ENCODE measurements around the gene AKAP14. TPM values are rescaled to one million over a fixed set of nuclear protein-coding genes. Genes with fewer than 3 reads are reported as not detected.
"Not testable (repeated sequence)": the region's sequence is repeated elsewhere in the genome, so short reads cannot be mapped to it uniquely, and the experiment has no call there.

The AKAP14 gene
- total RNA-seq, 1 experiment from 2014 or later = not detected

DNA sequence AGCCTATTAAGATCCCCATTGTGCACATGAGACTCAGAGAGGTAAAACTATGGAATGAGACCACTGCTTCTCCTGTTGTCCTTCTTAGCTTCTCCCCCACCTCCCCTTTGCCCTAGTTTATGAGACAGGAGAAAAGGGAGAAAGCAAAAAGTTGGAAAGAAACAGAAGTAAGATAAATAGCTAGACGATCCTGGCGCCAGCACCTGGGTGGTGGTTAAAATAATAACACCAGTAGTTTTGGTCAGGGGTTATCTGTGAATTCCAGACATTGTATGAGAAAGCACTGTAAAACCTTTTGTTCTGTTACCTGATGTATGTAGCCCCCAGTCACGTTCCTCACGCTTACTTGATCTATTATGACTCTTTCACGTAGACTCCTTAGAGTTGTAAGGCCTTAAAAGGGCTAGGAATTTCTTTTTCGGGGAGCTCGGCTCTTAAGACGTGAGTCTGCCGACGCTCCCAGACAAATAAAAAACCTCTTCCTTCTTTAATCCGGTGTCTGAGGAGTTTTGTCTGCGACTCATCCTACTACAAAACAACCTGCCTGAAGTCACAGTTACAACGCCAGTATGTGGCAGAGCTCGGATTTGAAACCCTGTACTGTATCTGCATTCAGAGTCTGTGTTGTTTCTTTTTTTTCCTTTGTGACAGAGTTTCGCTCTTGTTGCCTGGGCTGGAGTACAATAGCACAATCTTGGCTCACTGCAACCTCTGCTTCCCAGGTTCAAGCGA lies 3.6 kb upstream of the AKAP14 start:
- not testable (repeated sequence) for H3K4me1 ChIP-seq; DNase-seq; H3K36me3 ChIP-seq; H3K9me3 ChIP-seq (replicated peaks); H3K27me3 ChIP-seq; H3K4me3 ChIP-seq; H3K27ac ChIP-seq

DNA sequence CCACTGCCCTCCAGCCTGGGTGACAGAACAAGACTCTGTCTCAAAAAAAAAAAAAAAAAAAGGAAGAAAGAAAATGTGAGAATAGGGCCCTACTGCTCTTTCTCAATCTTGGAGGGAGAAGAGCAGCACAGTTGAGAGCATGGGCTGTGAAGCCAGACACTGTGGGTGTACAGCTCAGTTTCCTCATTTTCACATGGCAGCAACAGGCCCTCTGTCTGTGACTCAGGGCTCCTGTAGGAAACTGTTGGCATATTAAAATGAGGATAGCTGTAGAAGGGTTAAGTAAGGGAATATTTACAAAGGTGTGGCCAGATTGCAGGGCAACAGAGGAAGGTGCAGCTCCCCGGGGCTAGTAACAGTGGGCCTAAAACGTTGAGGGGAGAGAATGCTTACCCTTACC lies 3.4 kb downstream of the AKAP14 start:
- H3K4me1 ChIP-seq = no peaks in the 10 kb centered on the region
- DNase-seq = no peak
- no peak overlapping the region for H3K4me3 ChIP-seq

DNA sequence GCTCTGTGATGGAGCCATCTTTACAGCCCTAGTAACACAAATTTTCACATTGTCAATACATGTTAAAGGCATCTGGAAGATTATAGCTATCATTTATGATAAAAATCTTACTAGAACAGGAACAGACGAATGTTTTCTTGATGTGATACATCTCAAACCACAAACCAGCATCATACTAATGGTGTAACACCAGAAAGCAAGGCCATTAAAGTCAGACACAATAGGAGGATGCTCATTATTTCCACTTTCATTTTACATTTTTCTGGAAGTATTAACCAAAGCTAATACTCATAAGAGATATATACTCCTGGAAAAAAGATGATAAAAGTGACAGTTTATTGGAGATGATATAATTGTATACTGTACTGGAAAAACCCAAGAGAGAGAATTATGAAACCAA lies 5.3 kb downstream of the AKAP14 start:
- no peak for DNase-seq
- H3K36me3 ChIP-seq = no peaks in the 10 kb centered on the region
- no peaks in the 10 kb centered on the region for H3K4me1 ChIP-seq
- no peaks in the 10 kb centered on the region for H3K9me3 ChIP-seq (replicated peaks)
- H3K27ac ChIP-seq = no peak overlapping the region
- no peak overlapping the region for H3K4me3 ChIP-seq
- H3K27me3 ChIP-seq = no peaks in the 10 kb centered on the region

More for the DNA sequence above, 3.4 kb downstream of the AKAP14 start:
- Histone ChIP-seq H3K27ac (no peak overlapping the region), H3K36me3 (no peaks in the 10 kb centered on the region), H3K27me3 (no peaks in the 10 kb centered on the region), H3K9me3 (replicated peaks) (no peaks in the 10 kb centered on the region)

DNA sequence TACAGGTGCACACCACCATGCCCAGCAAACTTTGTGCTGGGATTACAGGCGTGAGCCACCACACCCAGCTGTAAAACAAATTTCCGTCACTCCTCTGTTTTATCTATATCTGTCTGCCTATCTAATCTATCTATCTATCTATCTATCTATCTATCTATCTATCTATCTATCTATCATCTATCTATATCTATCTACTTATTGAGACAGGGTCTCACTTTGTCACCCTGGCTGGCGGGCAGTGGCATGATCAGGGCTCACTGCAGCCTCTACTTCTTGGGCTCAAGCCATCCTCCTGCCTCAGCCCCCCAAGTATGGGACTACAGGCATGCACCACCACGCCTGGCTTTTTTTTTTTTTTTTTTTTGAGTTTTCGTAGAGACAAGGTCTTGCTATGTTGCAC lies 20.6 kb downstream of the AKAP14 start:
- H3K27me3 ChIP-seq = no peaks in the 10 kb centered on the region
- H3K27ac ChIP-seq = no peak overlapping the region
- no peak overlapping the region for H3K4me3 ChIP-seq
- DNase-seq = no peak
- H3K9me3 ChIP-seq (replicated peaks) = no peaks in the 10 kb centered on the region
- H3K4me1 ChIP-seq = no peaks in the 10 kb centered on the region; the same call in 1 of the 2 replicates
- no peaks in the 10 kb centered on the region for H3K36me3 ChIP-seq

DNA sequence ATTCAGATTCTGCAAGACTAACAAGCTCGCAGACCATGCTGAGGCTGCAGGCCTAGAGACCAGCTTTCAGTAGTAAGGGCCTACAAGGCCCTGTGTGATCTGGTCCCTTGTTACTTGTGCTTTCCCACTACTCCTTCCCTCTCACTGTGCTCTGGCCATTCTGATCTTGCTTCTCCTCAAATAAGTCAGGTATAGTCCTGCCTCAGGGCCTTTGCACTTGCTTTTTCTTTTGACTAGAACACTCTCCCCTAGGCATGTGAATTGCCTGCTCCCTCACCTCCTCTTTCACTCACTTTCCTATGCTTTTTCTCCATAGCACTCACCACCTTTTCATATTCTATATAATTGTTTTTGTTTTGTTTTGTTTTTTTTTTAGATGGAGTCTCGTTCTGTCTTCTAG lies 22.2 kb downstream of the AKAP14 start:
- no peak overlapping the region for H3K4me3 ChIP-seq
- DNase-seq = no peak
- no peak overlapping the region for H3K27ac ChIP-seq
- no peaks in the 10 kb centered on the region for H3K36me3 ChIP-seq
- no peaks in the 10 kb centered on the region for H3K27me3 ChIP-seq
- no peaks in the 10 kb centered on the region; the same call in 1 of the 2 replicates for H3K4me1 ChIP-seq
- no peaks in the 10 kb centered on the region for H3K9me3 ChIP-seq (replicated peaks)

DNA sequence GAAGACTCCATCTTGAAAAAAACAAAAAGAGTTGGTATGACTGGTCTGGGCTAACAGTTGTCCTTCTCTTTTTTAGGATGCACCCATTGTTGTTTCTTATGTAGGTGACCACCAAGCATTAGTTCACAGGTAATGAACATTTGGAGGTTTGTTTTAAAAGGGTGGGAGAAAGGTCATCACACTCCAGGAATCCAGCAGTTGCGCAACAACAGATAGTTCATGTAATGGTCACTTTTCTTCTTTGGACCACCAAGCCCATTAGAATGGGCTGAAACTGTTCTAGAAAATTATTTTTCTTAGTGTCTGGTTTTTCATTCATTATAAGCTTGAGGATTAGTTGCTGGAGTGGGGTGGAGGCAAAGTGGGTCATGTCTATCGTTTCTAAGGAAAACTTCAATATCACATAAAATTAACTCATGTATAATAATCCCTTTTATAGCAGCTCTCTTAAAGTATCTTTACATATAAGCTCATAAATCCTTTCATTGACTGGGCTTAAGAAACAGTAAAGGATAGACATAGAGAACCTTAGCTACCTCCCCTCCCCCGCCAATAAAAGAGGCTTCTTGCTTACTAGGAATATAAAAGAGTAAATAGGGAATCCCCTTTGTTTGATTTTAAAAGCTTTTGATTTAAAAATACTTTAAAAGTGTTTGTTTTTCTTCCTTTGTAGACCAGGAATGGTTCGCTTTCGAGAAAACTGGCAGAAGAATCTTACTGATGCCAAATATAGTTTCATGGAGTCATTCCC lies 24.3 kb downstream of the AKAP14 start:
- Histone ChIP-seq H3K4me1 (no peaks in the 10 kb centered on the region; the same call in 1 of the 2 replicates), H3K9me3 (replicated peaks) (no peaks in the 10 kb centered on the region), H3K36me3 (0 out of 2 replicates have a peak, but pooled peaks cover 2% of the 10 kb centered on the region), H3K4me3 (no peak overlapping the region), H3K27ac (no peak overlapping the region), H3K27me3 (no peaks in the 10 kb centered on the region)
- DNase-seq = no peak

DNA sequence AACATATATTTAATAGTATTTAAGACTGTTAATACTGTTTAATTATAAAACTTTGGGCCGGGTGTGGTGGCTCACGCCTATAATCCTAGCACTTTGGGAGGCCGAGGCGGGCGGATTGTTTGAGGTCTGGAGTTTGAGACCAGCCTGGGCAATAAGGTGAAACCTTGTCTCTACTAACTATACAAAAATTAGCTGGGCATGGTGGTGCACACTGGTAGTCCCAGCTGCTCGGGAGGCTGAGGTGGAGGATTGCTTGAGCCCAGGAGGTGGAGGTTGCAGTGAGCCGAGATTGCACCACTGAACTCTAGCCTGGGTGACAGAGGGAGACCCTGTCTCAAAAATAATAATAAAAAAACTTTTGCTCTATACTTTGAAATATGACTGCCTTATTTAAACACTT lies 26.7 kb downstream of the AKAP14 start:
- not testable (repeated sequence) for DNase-seq; H3K27me3 ChIP-seq; H3K4me1 ChIP-seq; H3K4me3 ChIP-seq; H3K36me3 ChIP-seq; H3K27ac ChIP-seq; H3K9me3 ChIP-seq (replicated peaks)

DNA sequence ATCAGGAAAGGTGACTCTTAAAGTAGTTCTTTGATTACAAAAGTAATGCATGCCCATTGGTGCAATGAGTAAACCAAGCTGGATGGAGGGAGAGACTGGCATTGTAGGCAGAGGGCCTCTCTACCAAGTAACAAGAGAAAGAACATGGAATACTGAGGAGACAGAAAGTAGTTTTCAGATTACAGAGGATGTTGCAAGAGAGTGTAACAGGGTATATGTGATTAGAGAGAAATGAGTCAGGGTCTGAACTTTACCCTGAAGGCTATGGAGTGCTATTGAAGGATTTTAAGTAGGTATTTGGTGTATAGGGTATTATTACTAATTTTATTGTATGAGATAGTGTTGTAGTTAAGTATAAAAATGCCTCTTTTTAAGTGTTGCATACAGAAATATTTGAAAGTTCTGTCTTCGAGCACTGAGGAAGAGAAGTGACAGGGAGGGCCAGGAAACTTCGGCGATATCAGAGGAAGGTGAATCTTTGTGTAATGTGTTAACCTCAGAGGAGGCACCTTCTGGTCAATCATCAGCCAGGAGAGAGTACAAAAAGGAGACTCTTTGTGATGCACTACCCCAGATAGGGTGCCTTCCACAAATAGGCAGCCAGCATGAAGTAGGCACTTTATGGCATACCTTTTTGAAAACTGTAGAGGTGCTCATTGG lies 39.7 kb downstream of the AKAP14 start:
- H3K4me3 ChIP-seq = no peak overlapping the region

DNA sequence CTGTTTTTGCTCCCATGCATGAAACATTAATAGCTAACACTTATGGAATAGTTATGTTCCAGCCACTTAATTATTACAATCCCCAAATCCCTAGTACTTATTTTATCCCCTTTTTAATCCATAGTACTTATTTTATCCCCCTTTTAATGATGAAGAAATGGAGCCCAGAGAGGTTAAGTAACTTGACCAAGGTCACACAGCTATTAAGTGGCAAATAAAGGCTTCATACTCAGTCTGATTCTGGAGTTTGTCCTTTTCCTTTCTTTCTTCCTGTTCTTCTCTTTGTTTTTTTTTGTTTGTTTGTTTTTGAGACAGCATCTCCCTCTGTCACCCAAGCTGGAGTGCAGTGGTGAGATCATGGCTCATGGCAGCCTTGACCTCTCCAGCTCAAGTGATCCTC lies 45.6 kb downstream of the AKAP14 start:
- H3K27ac ChIP-seq = no peak overlapping the region
- no peaks in the 10 kb centered on the region for H3K9me3 ChIP-seq (replicated peaks)
- no peak overlapping the region for H3K4me3 ChIP-seq
- H3K27me3 ChIP-seq = no peaks in the 10 kb centered on the region
- no peak for DNase-seq
- H3K36me3 ChIP-seq = peaks cover 6% of the 10 kb centered on the region
- H3K4me1 ChIP-seq = no peaks in the 10 kb centered on the region; the same call in 1 of the 2 replicates

More for the DNA sequence above, 39.7 kb downstream of the AKAP14 start:
- Histone ChIP-seq H3K36me3 (peaks cover 43% of the 10 kb centered on the region), H3K9me3 (replicated peaks) (no peaks in the 10 kb centered on the region), H3K27ac (no peak overlapping the region), H3K27me3 (no peaks in the 10 kb centered on the region), H3K4me1 (no peaks in the 10 kb centered on the region)
- no peak for DNase-seq

DNA sequence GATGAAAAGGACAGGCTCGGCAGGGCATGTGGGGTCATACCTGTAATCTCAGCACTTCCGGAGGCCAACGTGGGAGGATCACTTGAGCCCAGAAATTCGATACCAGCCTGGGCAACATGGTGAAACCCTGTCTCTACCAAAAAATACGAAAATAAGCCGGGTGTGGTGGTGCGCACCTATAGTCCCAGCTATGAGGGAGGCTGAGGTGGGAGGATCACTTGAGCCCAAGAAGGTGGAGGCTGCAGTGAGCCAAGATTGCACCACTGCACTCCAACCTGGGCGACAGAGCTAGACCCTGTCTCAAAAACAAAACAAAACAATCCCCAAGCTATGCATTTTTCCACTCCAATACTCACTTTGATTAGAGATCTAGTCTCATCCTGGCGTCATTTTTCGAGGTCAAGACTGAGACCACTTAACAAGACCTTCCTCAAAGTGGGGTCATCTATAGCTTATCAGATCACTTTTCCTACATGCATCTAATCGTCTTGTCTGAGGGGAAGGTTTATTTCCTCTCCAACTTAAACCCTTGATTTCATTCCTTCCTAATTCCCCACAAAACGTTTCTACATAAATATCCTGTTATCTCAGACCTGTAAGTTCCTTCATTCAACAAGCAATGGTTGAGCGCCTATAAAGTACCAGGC lies 46.6 kb downstream of the AKAP14 start:
- H3K9me3 ChIP-seq (replicated peaks) = no peaks in the 10 kb centered on the region
- no peak for DNase-seq
- H3K4me3 ChIP-seq = peak overlapping the region; percentile 86
- H3K36me3 ChIP-seq = peaks cover 3% of the 10 kb centered on the region; the same call in 1 of the 2 replicates
- H3K27me3 ChIP-seq = no peaks in the 10 kb centered on the region
- H3K4me1 ChIP-seq = no peaks in the 10 kb centered on the region; the same call in 1 of the 2 replicates
- H3K27ac ChIP-seq = no peak overlapping the region; the same call in 1 of the 2 replicates

DNA sequence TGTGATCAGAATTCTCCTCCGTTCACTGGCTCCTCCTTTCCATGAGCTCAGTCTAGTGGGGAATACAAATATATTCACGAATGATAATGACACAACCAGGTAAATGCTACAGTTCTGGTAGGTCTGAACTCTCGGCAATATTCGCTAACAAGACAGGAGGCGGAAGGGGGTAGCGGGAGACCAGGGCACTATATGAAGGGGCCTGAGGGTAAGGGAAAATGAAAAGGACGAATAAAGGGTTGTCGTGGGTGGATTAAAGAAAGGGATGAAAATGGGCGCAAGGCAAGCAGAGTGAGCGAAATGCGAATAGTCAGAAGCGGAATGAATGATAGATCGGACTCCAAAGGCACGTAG lies 47.1 kb downstream of the AKAP14 start:
- peaks cover under 1% of the 10 kb centered on the region; the same call in 1 of the 2 replicates for H3K36me3 ChIP-seq
- peak overlapping the region; percentile 70 for H3K27ac ChIP-seq
- DNase-seq = no peak
- H3K27me3 ChIP-seq = no peaks in the 10 kb centered on the region
- peak overlapping the region; percentile 86 for H3K4me3 ChIP-seq
- no peaks in the 10 kb centered on the region; the same call in 1 of the 2 replicates for H3K4me1 ChIP-seq
- H3K9me3 ChIP-seq (replicated peaks) = no peaks in the 10 kb centered on the region

DNA sequence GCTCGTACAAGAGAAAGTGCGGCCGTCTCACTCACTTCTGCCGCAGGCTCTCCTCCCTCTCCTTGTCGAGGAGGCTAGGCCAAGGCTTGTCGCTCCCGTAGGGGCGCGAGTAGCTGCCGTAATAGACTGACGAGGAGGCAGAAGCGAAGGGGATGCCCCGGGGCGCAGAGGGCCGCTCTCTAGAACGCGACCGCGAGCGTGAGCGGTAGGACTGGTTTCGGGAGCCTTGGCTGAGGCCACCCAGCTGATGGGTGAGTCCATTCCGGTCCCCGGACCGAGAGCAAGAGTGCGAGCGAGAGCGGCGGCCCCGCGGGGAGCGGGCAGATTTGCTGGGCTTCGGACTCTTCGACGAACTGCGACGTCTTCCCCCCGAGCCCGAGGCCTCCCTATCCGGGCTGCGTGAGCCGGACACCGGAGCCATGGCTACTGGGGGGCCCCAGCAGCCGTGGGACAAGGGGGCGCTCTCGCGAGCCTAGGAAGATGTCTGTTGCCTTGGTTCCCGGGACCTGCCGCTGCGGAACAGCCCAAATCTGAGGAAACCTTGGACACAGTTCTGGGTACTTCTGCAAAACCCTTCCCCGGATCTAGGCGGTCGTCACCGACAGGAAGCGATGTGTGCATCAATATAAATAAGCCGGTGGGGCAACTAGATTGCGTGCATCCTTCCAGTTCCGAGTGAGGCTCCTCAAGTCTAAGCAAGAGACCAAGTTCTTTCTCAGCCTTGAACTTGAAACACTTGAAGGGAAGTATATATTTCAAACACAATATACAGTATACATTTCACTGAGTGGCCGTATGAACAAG lies 47.7 kb downstream of the AKAP14 start, which contains the start of gene NKAP:
Gene NKAP (minus strand): TSS at position 567 of the 804 bp plus-strand sequence. CDS start 146 bp downstream, at position 421.
- peak; percentile 94 to 98 for DNase-seq
- no peaks in the 10 kb centered on the region for H3K9me3 ChIP-seq (replicated peaks)
- 0 out of 2 replicates have a peak, but pooled peaks cover under 1% of the 10 kb centered on the region for H3K27me3 ChIP-seq

DNA sequence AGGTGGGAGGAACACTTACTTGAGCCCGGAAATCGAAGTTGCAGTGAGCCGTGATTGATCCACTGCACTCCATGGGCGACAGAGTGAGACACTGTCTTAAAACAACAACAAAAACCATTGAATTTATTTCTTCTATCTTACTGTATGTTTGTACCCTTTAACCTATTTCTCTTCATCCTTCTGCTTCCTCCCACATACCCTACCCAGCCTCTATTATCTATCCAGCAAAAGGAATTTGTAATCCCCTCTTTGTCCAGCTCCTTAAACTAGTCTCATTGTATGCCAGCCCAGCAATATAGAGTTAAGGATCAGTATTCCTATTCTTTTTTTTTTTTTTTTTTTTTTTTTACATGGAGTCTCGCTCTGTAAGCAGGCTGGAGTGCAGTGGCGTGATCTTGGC lies 49.8 kb downstream of the AKAP14 start:
- no peak for DNase-seq
- Histone ChIP-seq H3K9me3 (replicated peaks) (no peaks in the 10 kb centered on the region), H3K4me1 (no peaks in the 10 kb centered on the region; the same call in 1 of the 2 replicates), H3K36me3 (no peaks in the 10 kb centered on the region), H3K27ac (no peak overlapping the region), H3K27me3 (0 out of 2 replicates have a peak, but pooled peaks cover 3% of the 10 kb centered on the region), H3K4me3 (no peak overlapping the region)

More for the DNA sequence above, 47.7 kb downstream of the AKAP14 start, which contains the start of gene NKAP:
- no peaks in the 10 kb centered on the region for H3K36me3 ChIP-seq
- peak within 1 kb of the TSS; percentile 86 for H3K4me3 ChIP-seq
- peak within 1 kb of the TSS; percentile 70 for H3K27ac ChIP-seq
- no peaks in the 10 kb centered on the region; the same call in 1 of the 2 replicates for H3K4me1 ChIP-seq

DNA sequence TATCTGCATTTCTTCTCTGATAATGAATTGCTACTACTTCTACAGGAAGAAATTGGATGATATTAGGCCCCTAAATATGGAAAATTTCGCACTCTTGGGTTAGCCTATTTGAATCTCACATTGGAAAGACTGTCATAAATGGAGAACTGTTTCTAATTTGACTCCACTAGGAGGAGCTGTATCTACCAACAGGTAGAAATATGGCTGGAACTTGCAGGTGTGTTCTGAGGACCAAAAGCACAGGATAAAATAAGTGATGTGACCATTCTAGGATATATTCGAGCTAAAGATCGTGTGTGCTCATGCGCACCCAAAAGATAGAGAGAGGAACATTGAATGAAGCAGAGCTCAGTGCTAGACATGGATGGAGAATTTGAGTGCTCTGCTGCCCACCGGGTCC lies 52.7 kb downstream of the AKAP14 start:
- H3K4me3 ChIP-seq = no peak overlapping the region
- H3K36me3 ChIP-seq = no peaks in the 10 kb centered on the region
- no peak overlapping the region for H3K27ac ChIP-seq
- no peaks in the 10 kb centered on the region for H3K9me3 ChIP-seq (replicated peaks)
- no peaks in the 10 kb centered on the region for H3K4me1 ChIP-seq
- DNase-seq = no peak
- H3K27me3 ChIP-seq = 0 out of 2 replicates have a peak, but pooled peaks cover 6% of the 10 kb centered on the region
